ENCODE data around the gene PACSIN1.

Gene PACSIN1

DNA sequence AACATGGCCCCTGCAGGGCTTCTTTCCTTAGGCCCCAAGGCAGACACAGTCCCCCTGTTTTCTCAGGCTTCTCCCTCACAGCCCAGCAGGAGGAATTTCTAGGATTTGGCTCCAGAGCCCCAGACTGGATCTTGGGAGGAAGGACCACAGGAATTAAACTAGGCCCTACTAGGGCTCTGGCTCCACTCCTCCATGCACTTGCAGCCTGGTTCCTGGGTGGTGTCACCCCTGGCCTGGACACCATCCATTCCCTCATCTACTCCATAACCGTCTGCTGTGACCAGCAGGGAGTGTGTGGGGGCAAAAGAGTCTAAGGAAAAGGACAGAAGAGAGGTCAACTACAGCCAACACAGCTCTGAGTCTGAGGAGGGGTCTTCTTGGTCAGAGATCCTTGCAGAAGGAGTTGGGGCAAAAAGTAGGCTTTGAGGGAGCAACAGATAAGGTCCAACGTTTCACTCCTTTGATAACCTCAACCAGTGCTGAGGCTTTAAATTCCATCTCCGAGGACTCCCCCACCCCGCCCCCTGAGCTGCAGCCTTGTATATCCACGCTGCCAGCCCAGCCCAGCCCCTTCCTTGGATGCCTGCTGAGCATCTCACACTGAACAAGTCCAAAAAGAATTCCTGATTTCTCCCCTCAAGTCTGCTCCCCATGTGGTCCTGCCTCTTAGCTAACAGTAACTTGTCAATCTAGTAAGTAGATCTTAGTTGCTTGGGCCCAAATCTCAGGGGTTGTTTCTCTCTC is 118.2 kb downstream of the PACSIN1 start:
- no peak overlapping the region for H3K4me2 ChIP-seq (ENCODE audit: low read length)
- H3K4me3 ChIP-seq (ENCODE audit: low read length) = no peak overlapping the region
- no peaks in the 10 kb centered on the region for H3K27me3 ChIP-seq (ENCODE audit: low read depth, low read length)
- no peak for TF ChIP-seq EZH2phosphoT487 (IDR thresholded peaks at IDR 0.05; ENCODE audit: low read depth)
- TF ChIP-seq, protein P1, sequence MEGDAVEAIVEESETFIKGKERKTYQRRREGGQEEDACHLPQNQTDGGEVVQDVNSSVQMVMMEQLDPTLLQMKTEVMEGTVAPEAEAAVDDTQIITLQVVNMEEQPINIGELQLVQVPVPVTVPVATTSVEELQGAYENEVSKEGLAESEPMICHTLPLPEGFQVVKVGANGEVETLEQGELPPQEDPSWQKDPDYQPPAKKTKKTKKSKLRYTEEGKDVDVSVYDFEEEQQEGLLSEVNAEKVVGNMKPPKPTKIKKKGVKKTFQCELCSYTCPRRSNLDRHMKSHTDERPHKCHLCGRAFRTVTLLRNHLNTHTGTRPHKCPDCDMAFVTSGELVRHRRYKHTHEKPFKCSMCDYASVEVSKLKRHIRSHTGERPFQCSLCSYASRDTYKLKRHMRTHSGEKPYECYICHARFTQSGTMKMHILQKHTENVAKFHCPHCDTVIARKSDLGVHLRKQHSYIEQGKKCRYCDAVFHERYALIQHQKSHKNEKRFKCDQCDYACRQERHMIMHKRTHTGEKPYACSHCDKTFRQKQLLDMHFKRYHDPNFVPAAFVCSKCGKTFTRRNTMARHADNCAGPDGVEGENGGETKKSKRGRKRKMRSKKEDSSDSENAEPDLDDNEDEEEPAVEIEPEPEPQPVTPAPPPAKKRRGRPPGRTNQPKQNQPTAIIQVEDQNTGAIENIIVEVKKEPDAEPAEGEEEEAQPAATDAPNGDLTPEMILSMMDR (IDR thresholded peaks at IDR 0.05; ENCODE audit: low read depth, low read length) = no peak
- no peak overlapping the region for H3K27ac ChIP-seq (ENCODE audit: low read length)
- no peaks in the 10 kb centered on the region for H3K9me3 ChIP-seq (ENCODE audit: insufficient read depth, low read length)
- H3K9ac ChIP-seq (ENCODE audit: low read length) = no peak overlapping the region
- no peaks in the 10 kb centered on the region for H3K36me3 ChIP-seq (replicated peaks; ENCODE audit: low read depth, low read length)
- no peaks in the 10 kb centered on the region for H3K79me2 ChIP-seq (ENCODE audit: low read length)
- H2AFZ ChIP-seq (ENCODE audit: low read depth, low read length) = no peak overlapping the region
- H4K20me1 ChIP-seq (ENCODE audit: insufficient read depth, low read length) = peaks cover 6% of the 10 kb centered on the region; the same call in 1 of the 2 replicates
- H3K4me1 ChIP-seq (ENCODE audit: low read length) = no peaks in the 10 kb centered on the region

DNA sequence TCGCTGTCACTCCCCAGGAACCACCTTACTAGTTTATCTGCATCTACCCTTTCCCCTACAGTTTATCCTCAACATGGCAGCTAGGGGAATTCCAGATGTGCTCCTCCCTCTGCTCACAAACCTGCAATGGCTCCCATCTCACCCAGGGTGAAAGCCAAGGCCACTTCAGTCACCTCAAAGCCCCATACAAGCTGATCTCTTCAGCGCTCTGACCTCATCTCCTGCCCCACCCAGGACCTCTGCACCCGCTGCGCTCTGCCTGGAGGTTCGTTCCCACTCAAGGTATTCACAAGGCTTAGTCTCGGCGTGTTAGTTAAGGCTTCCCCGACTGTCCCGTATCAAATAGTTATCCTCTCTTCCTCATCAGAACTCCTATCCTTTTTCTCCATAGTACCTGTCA is 118.8 kb downstream of the PACSIN1 start:
- no peak overlapping the region for H3K27ac ChIP-seq (ENCODE audit: low read length)
- no peaks in the 10 kb centered on the region for H3K9me3 ChIP-seq (ENCODE audit: insufficient read depth, low read length)
- H3K4me2 ChIP-seq (ENCODE audit: low read length) = no peak overlapping the region
- H3K4me1 ChIP-seq (ENCODE audit: low read length) = no peaks in the 10 kb centered on the region
- H3K36me3 ChIP-seq (replicated peaks; ENCODE audit: low read depth, low read length) = no peaks in the 10 kb centered on the region
- no peak for TF ChIP-seq EZH2phosphoT487 (IDR thresholded peaks at IDR 0.05; ENCODE audit: low read depth)
- TF ChIP-seq, protein P1 (IDR thresholded peaks at IDR 0.05; ENCODE audit: low read depth, low read length) = no peak
- H3K4me3 ChIP-seq (ENCODE audit: low read length) = no peak overlapping the region
- H2AFZ ChIP-seq (ENCODE audit: low read depth, low read length) = no peak overlapping the region
- H3K79me2 ChIP-seq (ENCODE audit: low read length) = no peaks in the 10 kb centered on the region
- no peaks in the 10 kb centered on the region for H3K27me3 ChIP-seq (ENCODE audit: low read depth, low read length)
- H4K20me1 ChIP-seq (ENCODE audit: insufficient read depth, low read length) = peaks cover 11% of the 10 kb centered on the region
- H3K9ac ChIP-seq (ENCODE audit: low read length) = no peak overlapping the region
